ENCODE data around the gene HHIPL1. TPM values are rescaled to one million over a fixed set of nuclear protein-coding genes. Genes with fewer than 3 reads are reported as not detected.

The HHIPL1 gene
- total RNA-seq, 2 experiments from 2014 or later, result not detected

DNA sequence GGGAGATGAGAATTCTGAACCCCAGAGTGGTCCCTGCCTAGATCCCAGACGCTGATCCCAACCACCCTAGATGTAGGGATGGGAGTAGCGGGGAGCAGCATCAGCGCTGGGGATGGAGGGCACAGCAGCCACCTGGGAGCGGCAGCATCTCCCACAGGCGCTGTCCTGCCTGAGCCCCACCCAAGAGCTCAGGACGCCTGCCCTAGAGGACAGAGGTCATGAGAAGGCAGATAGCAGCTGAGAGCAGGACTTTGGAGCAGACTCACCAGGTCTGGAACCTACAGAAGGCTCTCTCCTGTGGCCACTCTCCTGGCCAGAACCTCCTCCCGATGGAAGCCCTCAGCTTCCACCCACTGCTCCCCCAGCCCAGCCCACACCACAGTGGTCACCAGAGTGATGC lies 48.2 kb upstream of the HHIPL1 start:
- ChIA-PET POLR2A (no interaction called here), CTCF (no interaction called here)
- H3K27me3 Mint-ChIP-seq, result no peaks in the 10 kb centered on the region
- H3K9me3 Mint-ChIP-seq, result no peaks in the 10 kb centered on the region
- intact Hi-C loops (cut with DNase I, micrococcal nuclease), result no loop called here
- peaks cover 31% of the 10 kb centered on the region for H3K4me1 Mint-ChIP-seq (ENCODE audit: low read depth)
- H3K4me3 Mint-ChIP-seq, result no peak overlapping the region
- H3K27ac ChIP-seq (ENCODE audit: low read depth in 1 of 2, low read length in 2 of 2), result no peak overlapping the region
- TF ChIP-seq, protein P1, sequence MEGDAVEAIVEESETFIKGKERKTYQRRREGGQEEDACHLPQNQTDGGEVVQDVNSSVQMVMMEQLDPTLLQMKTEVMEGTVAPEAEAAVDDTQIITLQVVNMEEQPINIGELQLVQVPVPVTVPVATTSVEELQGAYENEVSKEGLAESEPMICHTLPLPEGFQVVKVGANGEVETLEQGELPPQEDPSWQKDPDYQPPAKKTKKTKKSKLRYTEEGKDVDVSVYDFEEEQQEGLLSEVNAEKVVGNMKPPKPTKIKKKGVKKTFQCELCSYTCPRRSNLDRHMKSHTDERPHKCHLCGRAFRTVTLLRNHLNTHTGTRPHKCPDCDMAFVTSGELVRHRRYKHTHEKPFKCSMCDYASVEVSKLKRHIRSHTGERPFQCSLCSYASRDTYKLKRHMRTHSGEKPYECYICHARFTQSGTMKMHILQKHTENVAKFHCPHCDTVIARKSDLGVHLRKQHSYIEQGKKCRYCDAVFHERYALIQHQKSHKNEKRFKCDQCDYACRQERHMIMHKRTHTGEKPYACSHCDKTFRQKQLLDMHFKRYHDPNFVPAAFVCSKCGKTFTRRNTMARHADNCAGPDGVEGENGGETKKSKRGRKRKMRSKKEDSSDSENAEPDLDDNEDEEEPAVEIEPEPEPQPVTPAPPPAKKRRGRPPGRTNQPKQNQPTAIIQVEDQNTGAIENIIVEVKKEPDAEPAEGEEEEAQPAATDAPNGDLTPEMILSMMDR (IDR thresholded peaks at IDR 0.05), result no peak
- H3K36me3 ChIP-seq (ENCODE audit: insufficient read depth, low read length), result no peaks in the 10 kb centered on the region
- no peaks in the 10 kb centered on the region for H3K27me3 ChIP-seq (ENCODE audit: control insufficient read depth in 1 of 2, insufficient read depth in 2 of 2, low read length in 2 of 2)
- H3K36me3 Mint-ChIP-seq (ENCODE audit: low read depth), result no peaks in the 10 kb centered on the region
- H3K9me3 ChIP-seq (ENCODE audit: control insufficient read depth in 1 of 2, insufficient read depth in 1 of 2, low read length in 2 of 2), result no peaks in the 10 kb centered on the region
- H3K27ac Mint-ChIP-seq, result no peak overlapping the region
- ATAC-seq (ENCODE audit: poor library complexity) (no peak), DNase-seq (no peak)
- H3K4me1 ChIP-seq (ENCODE audit: insufficient read depth, low read length), result peaks cover 41% of the 10 kb centered on the region
- H3K4me3 ChIP-seq (ENCODE audit: low read length), result no peak overlapping the region

DNA sequence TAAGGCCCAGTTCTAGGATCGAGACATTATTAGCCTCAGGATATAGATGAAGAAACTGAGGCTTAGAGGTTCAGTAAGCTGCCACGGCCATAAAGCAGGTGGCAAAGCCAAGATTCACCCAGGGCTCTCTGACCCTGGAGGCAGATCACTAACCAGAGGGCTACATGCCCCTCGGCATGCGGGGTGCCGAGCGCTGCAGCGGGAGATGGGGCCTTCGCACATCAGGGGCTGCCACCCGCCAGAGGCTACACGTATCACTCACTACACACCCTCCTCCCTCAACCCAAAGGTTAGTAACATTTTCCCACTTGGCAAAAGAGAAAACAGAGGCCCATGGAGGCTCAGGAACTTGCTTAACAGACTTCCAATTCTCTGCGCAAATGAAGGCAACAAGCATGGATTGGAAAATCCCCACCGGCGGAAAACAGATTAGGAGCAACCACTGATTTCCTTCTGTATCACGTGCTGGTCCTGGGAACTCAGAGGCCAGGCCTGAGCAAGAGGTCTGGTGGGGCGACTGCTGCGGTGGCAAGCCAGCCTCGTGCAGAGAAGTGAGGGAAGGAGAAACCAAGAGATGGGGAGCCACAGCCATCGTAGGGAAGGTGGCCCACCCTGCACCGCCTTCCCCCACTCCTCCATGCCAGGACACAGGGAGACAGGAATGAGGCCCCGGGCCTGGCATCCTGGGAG lies 46.9 kb upstream of the HHIPL1 start:
- H3K4me1 Mint-ChIP-seq (ENCODE audit: low read depth), result peaks cover 41% of the 10 kb centered on the region
- no peak overlapping the region for H3K4me3 Mint-ChIP-seq
- Histone ChIP-seq H3K27ac (ENCODE audit: low read depth in 1 of 2, low read length in 2 of 2) (no peak overlapping the region), H3K36me3 (ENCODE audit: insufficient read depth, low read length) (no peaks in the 10 kb centered on the region), H3K4me3 (ENCODE audit: low read length) (no peak overlapping the region), H3K27me3 (ENCODE audit: control insufficient read depth in 1 of 2, insufficient read depth in 2 of 2, low read length in 2 of 2) (no peaks in the 10 kb centered on the region), H3K4me1 (ENCODE audit: insufficient read depth, low read length) (peaks cover 54% of the 10 kb centered on the region), H3K9me3 (ENCODE audit: control insufficient read depth in 1 of 2, insufficient read depth in 1 of 2, low read length in 2 of 2) (no peaks in the 10 kb centered on the region)
- POLR2A ChIA-PET, result no interaction called here
- CTCF ChIA-PET, result no interaction called here
- H3K36me3 Mint-ChIP-seq (ENCODE audit: low read depth), result no peaks in the 10 kb centered on the region
- intact Hi-C loops (cut with DNase I, micrococcal nuclease), result no loop called here
- H3K27me3 Mint-ChIP-seq, result no peaks in the 10 kb centered on the region
- no peak overlapping the region for H3K27ac Mint-ChIP-seq
- no peak for ATAC-seq (ENCODE audit: poor library complexity)
- no peaks in the 10 kb centered on the region for H3K9me3 Mint-ChIP-seq
- TF ChIP-seq, protein P1 (IDR thresholded peaks at IDR 0.05), result no peak
- no peak for DNase-seq

DNA sequence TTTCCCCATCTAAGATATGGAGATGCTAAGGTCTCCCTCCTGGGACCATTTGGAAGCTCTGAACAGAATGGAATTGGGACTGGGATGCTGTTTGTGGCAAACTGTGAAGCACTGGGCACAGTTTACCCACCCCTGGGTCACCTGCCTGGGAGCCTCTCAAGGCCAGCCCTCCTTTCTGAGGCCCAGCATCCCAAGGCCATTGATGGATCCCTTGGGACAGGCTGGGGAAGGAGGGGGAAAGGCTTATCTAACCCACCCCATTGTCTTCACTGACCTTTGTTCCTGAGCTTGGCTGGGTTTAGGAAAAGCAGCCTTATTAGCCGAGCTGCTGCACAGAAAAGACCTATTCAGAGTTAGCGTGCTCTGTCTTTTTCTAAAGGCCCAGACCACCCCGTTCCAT lies 46.2 kb upstream of the HHIPL1 start:
- no peaks in the 10 kb centered on the region for H3K36me3 ChIP-seq (ENCODE audit: insufficient read depth, low read length)
- Mint-ChIP-seq H3K36me3 (ENCODE audit: low read depth) (no peaks in the 10 kb centered on the region), H3K9me3 (no peaks in the 10 kb centered on the region), H3K27me3 (no peaks in the 10 kb centered on the region), H3K4me3 (no peak overlapping the region), H3K4me1 (ENCODE audit: low read depth) (peaks cover 41% of the 10 kb centered on the region), H3K27ac (no peak overlapping the region)
- H3K27ac ChIP-seq (ENCODE audit: low read depth in 1 of 2, low read length in 2 of 2), result no peak overlapping the region
- H3K4me3 ChIP-seq (ENCODE audit: low read length), result no peak overlapping the region
- DNase-seq (no peak), ATAC-seq (ENCODE audit: poor library complexity) (no peak)
- ChIA-PET POLR2A (no interaction called here), CTCF (no interaction called here)
- no peaks in the 10 kb centered on the region for H3K9me3 ChIP-seq (ENCODE audit: control insufficient read depth in 1 of 2, insufficient read depth in 1 of 2, low read length in 2 of 2)
- no peaks in the 10 kb centered on the region for H3K27me3 ChIP-seq (ENCODE audit: control insufficient read depth in 1 of 2, insufficient read depth in 2 of 2, low read length in 2 of 2)
- intact Hi-C loops (cut with DNase I, micrococcal nuclease), result no loop called here
- TF ChIP-seq, protein P1 (IDR thresholded peaks at IDR 0.05), result no peak
- H3K4me1 ChIP-seq (ENCODE audit: insufficient read depth, low read length), result peaks cover 55% of the 10 kb centered on the region

Data from CD4-positive, alpha-beta T cell (primary cell).